HCT116 (cell line): ENCODE data around the gene S100A2. TPM values are rescaled to one million over a fixed set of nuclear protein-coding genes. Genes with fewer than 3 reads are reported as not detected.

Source experiments
- ATAC-seq: fragments of 200-7000 bp; cut with Tn5 transposase; 2 replicates; pipeline ENCODE4 v1.9.1; 2020; ENCODE audit warnings: mild to moderate bottlenecking, moderate library complexity
- BruUV-seq: library from RNA; stranded (reverse); fragments of 400-500 nt; replicated peaks from 2 replicates; lab custom pipeline; 2021; lab: Mats Ljungman, UMichigan
- CTCF ChIA-PET: fragments of 300-600 bp; sonication (Branson Sonifier 250); formaldehyde crosslinking; loops from one replicate; lab custom pipeline; 2021; ENCODE audit warnings: antibody characterized with exemption; lab: Charles Lee
- POLR2A ChIA-PET: fragments of 300-600, 350-600 bp; sonication (Branson Sonifier 250); formaldehyde crosslinking; loops from one replicate; lab custom pipeline; 2021; ENCODE audit warnings: antibody characterized with exemption; lab: Charles Lee
- RAD21 ChIA-PET, 2 experiments: fragments of 300-600 bp; sonication (Branson Sonifier 250); formaldehyde crosslinking; loops; one replicate each; lab custom pipeline; 2023; ENCODE audit warnings: low total read pairs in 2 of 2; ENCODE audit not compliant: uncharacterized antibody in 2 of 2, unreplicated experiment in 2 of 2, low non-redundant PET in 1 of 2; lab: Charles Lee
- DNase-seq: peaks from one replicate; pipeline ENCODE4 v3.0.0-alpha.2; 2010; ENCODE audit warnings: low read depth, low spot score
- H2AFZ ChIP-seq: fragments of 200-600 bp; shearing (Covaris generic), sonication (generic); 2 replicates; pipeline ENCODE4 v1.6.1; 2017; ENCODE audit warnings: low read depth, mixed run types, mixed read lengths, antibody characterized with exemption, low read length; ENCODE audit not compliant: poor library complexity, severe bottlenecking
- H3K27ac ChIP-seq: 2 replicates; pipeline ENCODE4 v1.5.1; 2012; ENCODE audit warnings: low read depth, low read length
- H3K27me3 ChIP-seq: fragments of 200-600 bp; sonication (generic); 2 replicates; pipeline ENCODE4 v1.6.1; 2016; ENCODE audit warnings: mixed run types, low read length, mixed read lengths; ENCODE audit not compliant: insufficient read depth
- H3K36me3 ChIP-seq, 2 experiments: fragments of 200-500 bp in 1 of 2; fragments of 200-600 bp in 1 of 2; sonication (Bioruptor generic) in 1 of 2; sonication (generic) in 1 of 2; 2 replicates each; pipeline versions ENCODE4 v1.5.1 to v1.6.1; 2014 to 2016; ENCODE audit warnings: low read length in 2 of 2, inconsistent platforms in 1 of 2, mixed read lengths in 1 of 2, mixed run types in 1 of 2; ENCODE audit not compliant: insufficient read depth in 2 of 2, control insufficient read depth in 1 of 2
- H3K4me1 ChIP-seq, 2 experiments: fragments of 200-600 bp in 1 of 2; sonication (generic) in 1 of 2; 2 replicates each; pipeline versions ENCODE4 v1.5.1 to v1.6.1; 2012 to 2017; ENCODE audit warnings: low read length in 2 of 2, inconsistent platforms in 1 of 2, mild to moderate bottlenecking in 1 of 2, mixed read lengths in 1 of 2, mixed run types in 1 of 2, moderate library complexity in 1 of 2; ENCODE audit not compliant: insufficient read depth in 2 of 2, control insufficient read depth in 1 of 2
- H3K4me2 ChIP-seq: fragments of 200-600 bp; sonication (generic); 2 replicates; pipeline ENCODE4 v1.6.1; 2017; ENCODE audit warnings: mixed run types, low read length, mixed read lengths
- H3K4me3 ChIP-seq, 2 experiments: fragments of 200-600 bp in 1 of 2; sonication (generic) in 1 of 2; replicated peaks in 1 of 2; 2 replicates each; pipeline ENCODE4 v1.5.1; 2011 to 2016; ENCODE audit warnings: low read length in 2 of 2, control low read depth in 1 of 2, low read depth in 1 of 2, mild to moderate bottlenecking in 1 of 2, mixed read lengths in 1 of 2, mixed run types in 1 of 2
- H3K79me2 ChIP-seq: fragments of 200-600 bp; sonication (generic); 2 replicates; pipeline ENCODE4 v1.6.1; 2017; ENCODE audit warnings: mild to moderate bottlenecking, mixed run types, low read length, moderate library complexity, mixed read lengths; ENCODE audit not compliant: insufficient read depth
- H3K9ac ChIP-seq: fragments of 200-600 bp; sonication (generic); 2 replicates; pipeline ENCODE4 v1.6.1; 2016; ENCODE audit warnings: low read length, mixed read lengths
- H3K9me2 ChIP-seq: fragments of 200-600 bp; sonication (generic), shearing (Covaris generic); 2 replicates; pipeline ENCODE4 v1.6.1; 2017; ENCODE audit warnings: mixed run types, mild to moderate bottlenecking, moderate library complexity; ENCODE audit not compliant: insufficient read depth
- H3K9me3 ChIP-seq, 2 experiments: fragments of 200-500 bp in 1 of 2; fragments of 200-600 bp in 1 of 2; sonication (Bioruptor generic) in 1 of 2; sonication (generic) in 1 of 2; 2 replicates each; pipeline ENCODE4 v1.6.1; 2014 to 2017; ENCODE audit warnings: low read length in 2 of 2, mixed read lengths in 2 of 2, inconsistent platforms in 1 of 2, low read depth in 1 of 2, mild to moderate bottlenecking in 1 of 2, mixed run types in 1 of 2, moderate library complexity in 1 of 2; ENCODE audit not compliant: control insufficient read depth in 1 of 2, insufficient read depth in 1 of 2
- H4K20me1 ChIP-seq: fragments of 200-600 bp; sonication (generic), shearing (Covaris generic); 2 replicates; pipeline ENCODE4 v1.6.1; 2017; ENCODE audit warnings: mixed run types, mild to moderate bottlenecking, moderate library complexity; ENCODE audit not compliant: insufficient read depth
- ATF3 ChIP-seq: IDR thresholded peaks from 2 replicates; pipeline ENCODE4 v1.6.1; 2012
- EZH2phosphoT487 ChIP-seq: fragments of 200-600 bp; IDR thresholded peaks from 2 replicates; pipeline ENCODE4 v1.6.1; 2018; ENCODE audit warnings: antibody characterized with exemption, borderline replicate concordance
- FOSL1 ChIP-seq: IDR thresholded peaks from 2 replicates; pipeline ENCODE4 v1.6.1; 2012; ENCODE audit warnings: low read depth
- JUND ChIP-seq: IDR thresholded peaks from 2 replicates; pipeline ENCODE4 v1.6.1; 2012
- POLR2A ChIP-seq: IDR thresholded peaks from 2 replicates; pipeline ENCODE4 v1.7.0; 2011; ENCODE audit warnings: borderline replicate concordance; ENCODE audit not compliant: insufficient read depth, insufficient read length; ENCODE audit errors: extremely low read depth
- POLR2AphosphoS5 ChIP-seq: IDR thresholded peaks from 2 replicates; pipeline ENCODE4 v1.6.1; 2011; ENCODE audit warnings: mild to moderate bottlenecking, low read depth, low read length, moderate library complexity
- SRF ChIP-seq: IDR thresholded peaks from 2 replicates; pipeline ENCODE4 v1.6.1; 2012; ENCODE audit warnings: low read depth
- YY1 ChIP-seq: IDR thresholded peaks from 2 replicates; pipeline ENCODE4 v1.6.1; 2011; ENCODE audit warnings: low read length, low read depth, moderate library complexity, mild to moderate bottlenecking; ENCODE audit not compliant: insufficient replicate concordance; ENCODE audit errors: extremely low read depth
- intact Hi-C: fragments of 100-400 bp; cut with micrococcal nuclease; formaldehyde crosslinking; loops from 2 replicates; pipeline ENCODE4 v1.10.0; 2022
- total RNA-seq: library from RNA; stranded (reverse); gene quantifications from one replicate; pipeline ENCODE4 v1.2.1, GENCODE V29; 2021; ENCODE audit not compliant: unreplicated experiment
- TF ChIP-seq, protein P1 (sequence below): IDR thresholded peaks from 2 replicates; pipeline ENCODE4 v1.6.1; 2012

The S100A2 gene
- total RNA-seq, 1 experiment from 2014 or later: 24.8 TPM

GRCh38 chr1:153610334-153610733 is 44.7 kb upstream of the S100A2 start:
- peak overlapping the region; percentile 88 for H3K4me2 ChIP-seq
- intact Hi-C loops: loop anchor here (5.0 kb wide), 1 partner anchor 78 kb away; no protein-coding TSS in a partner anchor
- H2AFZ ChIP-seq: no peak overlapping the region
- H3K4me3 ChIP-seq: peak overlapping the region; percentile 30 to 59
- TF ChIP-seq POLR2AphosphoS5: peak; percentile 69
- TF ChIP-seq, protein P1, sequence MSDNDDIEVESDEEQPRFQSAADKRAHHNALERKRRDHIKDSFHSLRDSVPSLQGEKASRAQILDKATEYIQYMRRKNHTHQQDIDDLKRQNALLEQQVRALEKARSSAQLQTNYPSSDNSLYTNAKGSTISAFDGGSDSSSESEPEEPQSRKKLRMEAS: no peak
- BruUV-seq: no TSS peak
- peak overlapping the region; percentile 72 for H3K27ac ChIP-seq
- peaks cover 3 to 17% of the 10 kb centered on the region in 2 experiments; a peak in 3 of 4 replicates for H3K36me3 ChIP-seq
- ATAC-seq (0 out of 2 replicates have a peak, but pooled peaks have one; percentile 5), DNase-seq (no peak)
- H3K4me1 ChIP-seq: peaks cover 52 to 78% of the 10 kb centered on the region in 2 experiments
- no peaks in the 10 kb centered on the region for H3K9me2 ChIP-seq
- POLR2A ChIA-PET: interaction anchor here (0.9 to 9.1 kb wide), 6 partner anchors 7 to 76 kb away, joined by 4 to 61 read pairs (median 6); partner anchors contain the start of genes CHTOP, S100A13 and S100A6
- CTCF ChIA-PET: interaction anchor here (1.1 to 1.3 kb wide), 4 partner anchors 17 to 99 kb away, joined by 4 to 8 read pairs (median 4); partner anchors contain the start of genes CHTOP and S100A13
- H3K27me3 ChIP-seq: no peaks in the 10 kb centered on the region
- H3K79me2 ChIP-seq: peaks cover 72% of the 10 kb centered on the region
- RAD21 ChIA-PET: interaction anchor here in 1 of 2 experiments (1.1 kb wide), 1 partner anchor 17 kb away, joined by 4 read pairs; the partner anchor contains the start of gene S100A13
- H3K9ac ChIP-seq: peak overlapping the region; percentile 73
- H4K20me1 ChIP-seq: no peaks in the 10 kb centered on the region
- no peaks in the 10 kb centered on the region for H3K9me3 ChIP-seq

DNA sequence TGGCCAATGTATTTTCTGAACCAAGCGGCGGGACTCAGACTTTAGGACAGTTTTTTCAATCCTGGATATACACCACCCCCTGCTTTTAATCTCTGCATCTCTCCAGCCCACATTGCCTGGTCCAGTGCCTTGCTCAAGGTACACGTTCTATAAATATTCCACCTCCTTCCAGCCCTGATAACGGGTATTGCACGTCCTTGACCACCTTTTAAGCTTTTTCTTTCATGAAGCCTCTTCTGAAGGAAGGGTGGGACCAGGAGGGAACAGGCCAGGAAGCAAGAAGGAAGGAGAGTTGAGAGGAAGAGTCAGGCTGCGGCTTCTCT is 43.9 kb upstream of the S100A2 start:
- Histone ChIP-seq H3K4me3 (peak overlapping the region; percentile 51 to 59), H3K9me3 (no peaks in the 10 kb centered on the region), H4K20me1 (no peaks in the 10 kb centered on the region), H3K27ac (peak overlapping the region; percentile 72), H3K4me2 (peak overlapping the region; percentile 88), H3K36me3 (peaks cover 3 to 17% of the 10 kb centered on the region in 2 experiments; a peak in 3 of 4 replicates), H3K9ac (peak overlapping the region; percentile 73), H3K9me2 (no peaks in the 10 kb centered on the region), H3K79me2 (peaks cover 65% of the 10 kb centered on the region), H3K4me1 (peaks cover 47 to 70% of the 10 kb centered on the region in 2 experiments), H3K27me3 (no peaks in the 10 kb centered on the region), H2AFZ (no peak overlapping the region)
- TF ChIP-seq JUND: no peak
- no peak for TF ChIP-seq FOSL1
- TF ChIP-seq YY1: no peak
- TF ChIP-seq POLR2A: no peak
- TF ChIP-seq POLR2AphosphoS5: no peak
- TF ChIP-seq ATF3: no peak
- TF ChIP-seq EZH2phosphoT487: no peak
- no peak for TF ChIP-seq SRF
- CTCF ChIA-PET: no interaction called here
- RAD21 ChIA-PET: interaction anchor here in 1 of 2 experiments (1.1 kb wide), 2 partner anchors 18 to 75 kb away, joined by 3 to 4 read pairs; partner anchors contain the start of gene S100A13
- intact Hi-C loops: no loop called here
- DNase-seq: no peak
- no peak for ATAC-seq
- POLR2A ChIA-PET: interaction anchor here (0.8 to 9.1 kb wide), 7 partner anchors 8 to 75 kb away, joined by 3 to 61 read pairs (median 5); partner anchors contain the start of genes CHTOP, S100A13 and S100A6
- BruUV-seq: TSS peak; percentile 80
